NCI-H1436 (cell line): Measurements from ENCODE around the gene MYO5C.
A peak's percentile ranks its signal among the peaks of the same experiment; 100 is the strongest.
"Not testable (repeated sequence)": the region's sequence is repeated elsewhere in the genome, so short reads cannot be mapped to it uniquely, and the experiment has no call there.

Experiments used
- DNase-seq: peaks from one replicate; lab custom pipeline; 2025; lab: John Stamatoyannopoulos, UW

The MYO5C gene

DNA sequence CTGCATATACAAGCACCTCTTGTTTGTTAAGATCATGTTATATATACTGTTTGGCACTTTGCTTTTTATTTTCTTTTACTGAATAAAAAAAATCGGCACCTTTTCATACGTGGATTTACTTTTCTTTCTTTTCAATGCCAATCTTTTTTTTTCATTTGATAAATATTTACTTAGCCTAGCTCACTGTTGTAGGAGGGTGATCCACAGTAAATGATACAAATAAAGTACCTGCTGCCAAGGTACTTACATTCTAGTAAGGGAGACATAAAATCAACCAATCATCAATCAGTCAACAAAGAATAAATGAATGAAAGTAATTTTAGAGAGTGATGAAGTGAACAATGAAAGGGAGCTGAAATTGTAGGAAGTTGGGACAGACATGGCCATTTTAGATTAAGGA is 122.7 kb downstream of the MYO5C start:
- DNase-seq: no peak

DNA sequence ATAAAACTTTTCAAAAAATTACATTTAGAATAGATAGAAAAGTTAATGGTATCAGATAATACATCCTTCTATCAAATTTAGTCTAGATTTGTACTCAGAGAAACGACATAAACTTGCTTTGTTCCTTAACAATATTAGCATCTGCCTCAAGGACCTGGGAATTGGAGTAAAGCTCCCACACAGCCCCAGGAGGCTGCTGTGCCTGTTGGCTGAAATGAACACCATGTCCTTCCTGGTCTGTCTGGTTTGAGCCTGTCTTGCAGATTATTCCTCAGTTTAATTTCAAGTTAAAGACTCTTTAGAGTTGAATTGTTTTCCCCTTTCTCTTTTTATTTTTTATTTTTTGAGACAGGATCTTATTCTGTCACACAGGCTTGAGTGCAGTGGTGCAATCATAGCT is 123.8 kb downstream of the MYO5C start:
- DNase-seq: no peak

DNA sequence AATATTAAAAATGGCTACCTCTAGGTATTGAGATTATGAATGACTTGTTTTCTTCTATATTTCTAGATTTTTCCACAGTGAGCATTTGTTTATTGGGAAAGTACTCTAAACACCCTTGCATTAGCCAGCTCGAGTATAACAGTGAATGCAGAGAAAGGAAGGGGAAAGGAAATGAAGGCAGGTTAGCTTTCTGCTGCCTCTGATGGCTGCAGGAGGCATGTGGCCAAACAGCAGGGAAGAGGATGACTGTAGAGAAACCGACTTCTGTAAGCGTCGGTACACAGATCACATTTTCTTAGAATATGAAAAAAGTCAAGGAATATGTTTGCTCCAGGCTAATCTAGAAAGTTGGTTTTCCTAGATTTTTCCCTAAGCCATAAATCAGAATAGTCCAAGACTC is 124.2 kb downstream of the MYO5C start:
- no peak for DNase-seq

DNA sequence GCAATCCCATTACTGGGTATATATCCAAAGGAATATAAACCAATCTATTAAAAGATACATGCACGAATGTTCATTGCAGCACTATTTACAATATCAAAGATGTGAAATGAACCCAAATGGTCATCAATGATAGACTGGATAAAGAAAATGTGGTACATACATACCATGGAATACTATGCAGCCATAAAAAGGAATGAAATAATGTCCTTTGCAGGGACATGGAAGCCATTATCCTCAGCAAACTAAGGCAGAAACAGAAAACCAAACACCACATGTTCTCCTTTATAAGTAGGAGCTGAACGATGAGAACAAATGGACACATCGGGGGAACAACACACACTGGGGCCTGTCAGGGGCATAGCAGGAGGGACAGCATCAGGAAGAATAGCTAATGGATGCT is 125.4 kb downstream of the MYO5C start:
- DNase-seq: not testable (repeated sequence)

DNA sequence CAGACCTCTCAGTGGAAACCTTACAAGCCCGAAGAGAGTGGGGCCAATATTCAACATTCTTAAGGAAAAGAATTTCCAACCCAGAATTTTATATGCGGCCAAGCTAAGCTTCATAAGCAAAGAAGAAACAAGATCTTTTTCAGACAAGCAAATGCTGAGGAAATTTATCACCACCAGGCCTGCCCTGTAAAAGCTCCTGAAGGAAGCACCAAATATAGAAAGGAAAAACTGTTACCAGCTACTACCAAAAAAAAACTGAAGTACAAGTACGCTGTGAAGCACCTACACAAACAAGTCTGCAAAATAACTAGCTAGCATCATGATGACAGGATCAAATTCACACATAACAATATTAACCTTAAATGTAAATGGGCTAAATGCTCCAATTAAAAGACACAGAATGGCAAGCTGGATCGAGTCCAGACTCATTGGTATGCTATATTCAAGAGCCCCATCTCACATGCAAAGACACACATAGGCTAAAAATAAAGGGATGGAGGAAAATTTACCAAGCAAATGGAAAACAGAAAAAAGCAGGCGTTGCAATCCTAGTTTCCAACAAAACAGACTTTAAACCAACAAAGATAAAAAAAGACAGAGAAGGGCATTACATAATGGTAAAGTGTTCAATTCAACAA is 130.0 kb downstream of the MYO5C start:
- peak; percentile 62 for DNase-seq

DNA sequence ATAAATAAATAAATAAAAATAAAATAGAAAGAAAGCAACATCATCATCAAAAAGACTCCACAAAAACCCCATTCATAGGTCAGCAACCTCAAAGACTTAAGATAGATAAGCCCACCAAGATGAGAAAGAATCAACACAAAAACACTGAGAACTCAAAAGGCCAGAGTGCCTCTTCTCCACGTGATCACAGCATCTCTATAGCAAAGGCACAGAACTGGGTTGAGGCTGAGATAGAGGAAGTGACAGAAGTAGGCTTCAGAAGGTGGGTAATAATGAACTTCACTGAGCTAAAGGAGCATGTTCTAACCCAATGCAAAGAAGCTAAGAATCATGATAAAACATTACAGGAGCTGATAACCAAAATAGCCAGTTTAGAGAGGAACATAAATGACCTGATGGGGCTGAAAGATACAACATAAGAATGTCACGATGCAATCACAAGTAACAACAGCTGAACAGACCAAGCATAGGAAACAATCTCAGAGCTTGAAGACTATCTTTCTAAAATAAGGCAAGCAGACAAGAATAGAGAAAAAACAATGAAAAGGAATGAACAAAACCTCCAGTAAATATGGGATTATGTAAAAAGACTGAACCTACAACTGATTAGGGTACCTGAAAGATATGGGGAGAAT is 130.9 kb downstream of the MYO5C start:
- no peak for DNase-seq

DNA sequence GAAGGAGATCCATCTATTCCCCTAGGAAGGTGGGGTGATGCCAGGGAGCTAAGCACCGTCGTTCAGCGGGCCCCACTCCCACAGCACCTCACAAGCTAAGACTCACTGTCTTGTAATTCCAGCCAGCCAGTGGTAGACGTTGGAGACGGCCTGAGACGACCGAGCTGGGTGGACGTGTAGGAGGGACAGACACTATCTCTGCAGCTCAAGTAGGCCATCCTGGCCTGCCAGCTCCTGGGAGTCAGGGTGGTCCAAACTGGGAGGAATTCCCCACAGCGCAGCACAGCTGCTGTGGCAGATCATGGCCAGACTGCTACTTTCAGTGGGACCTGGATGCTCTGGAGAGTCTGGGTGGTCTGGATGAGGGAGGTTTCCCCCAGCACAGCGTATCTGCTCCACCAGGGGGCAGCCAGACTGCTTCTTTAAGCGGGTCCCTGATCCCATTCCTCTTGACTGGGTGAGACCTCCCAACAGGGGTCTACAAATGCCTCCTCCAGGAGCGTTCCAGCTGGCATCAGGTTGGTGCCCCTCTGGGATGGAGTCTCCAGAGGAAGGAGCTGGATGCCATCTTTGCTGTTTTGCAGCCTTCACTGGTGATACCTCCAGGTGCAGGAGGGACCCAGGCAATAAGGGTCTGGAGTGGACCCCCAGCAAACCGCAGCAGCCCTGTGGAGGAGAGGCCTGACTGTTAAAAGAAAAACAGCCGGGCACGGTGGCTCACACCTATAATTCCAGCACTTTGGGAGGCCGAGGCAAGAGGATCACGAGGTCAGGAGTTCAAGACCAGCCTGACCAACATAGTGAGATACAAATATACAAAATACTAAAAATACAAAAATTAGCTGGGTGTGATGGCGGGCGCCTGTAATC is 132.0 kb downstream of the MYO5C start:
- DNase-seq: no peak

DNA sequence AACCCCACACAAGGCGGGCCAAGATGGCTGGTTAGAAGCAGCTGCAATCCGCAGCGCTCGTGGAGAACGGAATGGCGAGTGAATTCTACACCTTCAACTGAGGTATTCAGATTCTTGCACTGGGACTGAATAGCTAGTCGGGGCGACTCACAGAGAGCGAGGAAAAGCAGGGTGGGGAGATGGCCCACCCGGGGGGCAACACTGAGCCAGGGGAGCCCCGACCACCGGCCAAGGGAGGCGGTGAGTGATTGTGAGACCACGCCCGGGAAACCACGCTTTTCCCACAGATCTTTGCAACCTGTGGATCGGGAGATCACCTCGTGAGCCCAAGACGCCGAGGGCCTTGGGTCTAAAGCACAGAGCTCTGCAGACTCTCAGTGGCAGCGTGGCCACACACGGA is 132.7 kb downstream of the MYO5C start:
- no peak for DNase-seq

DNA sequence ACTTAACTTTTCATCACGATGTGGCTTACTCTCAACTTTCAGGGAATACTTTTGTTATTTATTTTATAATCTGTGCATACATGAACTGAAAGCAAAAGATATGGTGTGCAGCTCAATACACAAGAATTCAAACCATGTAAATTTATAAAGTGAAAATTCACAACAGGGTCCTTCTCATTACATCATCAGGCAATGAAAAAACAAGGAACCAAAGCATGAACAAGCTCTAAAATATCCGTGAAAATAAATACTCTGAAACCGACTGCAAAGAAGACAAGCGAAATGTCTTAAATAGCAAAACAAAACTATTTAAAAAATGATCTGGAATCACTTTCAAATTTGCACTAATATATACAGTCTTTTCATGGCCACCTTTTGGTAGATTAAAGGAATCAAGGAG is 133.3 kb downstream of the MYO5C start:
- DNase-seq: no peak

DNA sequence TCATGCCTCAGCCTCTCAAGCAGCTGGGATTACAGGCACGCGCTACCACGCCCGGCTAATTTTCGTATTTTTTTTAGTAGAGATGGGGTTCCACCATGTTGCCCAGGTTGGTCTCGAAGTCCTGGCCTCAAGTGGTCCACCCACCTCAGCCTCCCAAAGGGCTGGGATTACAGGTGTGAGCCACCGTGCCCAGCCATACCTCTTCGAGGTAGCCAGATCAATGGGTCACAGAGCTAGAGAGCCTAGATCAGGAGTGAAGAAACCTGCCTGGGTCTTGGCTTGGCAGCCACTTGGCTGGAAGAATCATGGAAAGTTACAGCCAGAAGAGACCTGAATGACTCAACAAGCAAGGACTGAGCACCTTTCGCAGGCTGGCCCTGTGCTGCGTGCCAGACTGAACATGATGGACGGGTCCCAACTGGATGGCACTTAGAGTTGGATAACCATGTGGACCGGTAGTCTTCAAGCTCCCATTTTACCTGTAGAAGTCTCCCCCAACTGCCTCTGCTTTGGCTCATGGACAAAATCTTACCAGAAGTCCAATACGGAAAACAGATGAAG is 134.1 kb downstream of the MYO5C start:
- DNase-seq: no peak

DNA sequence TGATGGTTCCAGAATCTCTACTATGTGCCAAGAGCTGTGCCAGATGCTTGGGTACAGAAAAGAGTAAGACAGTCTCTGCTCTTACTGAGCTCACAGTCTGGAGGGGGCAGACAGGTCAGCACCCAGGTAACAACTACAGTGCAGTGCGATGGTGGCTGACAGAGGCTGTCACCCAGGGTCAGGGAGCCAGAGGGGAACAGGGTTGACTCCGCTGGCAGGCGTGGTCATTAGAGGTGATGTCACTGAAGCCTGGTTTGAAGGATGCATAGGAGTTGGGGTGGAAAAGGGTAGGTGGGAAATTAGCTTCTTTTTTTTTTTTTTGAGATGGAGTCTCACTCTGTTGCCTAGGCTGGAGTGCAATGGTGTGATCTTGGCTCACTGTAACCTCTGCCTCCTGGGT is 136.0 kb downstream of the MYO5C start:
- no peak for DNase-seq

DNA sequence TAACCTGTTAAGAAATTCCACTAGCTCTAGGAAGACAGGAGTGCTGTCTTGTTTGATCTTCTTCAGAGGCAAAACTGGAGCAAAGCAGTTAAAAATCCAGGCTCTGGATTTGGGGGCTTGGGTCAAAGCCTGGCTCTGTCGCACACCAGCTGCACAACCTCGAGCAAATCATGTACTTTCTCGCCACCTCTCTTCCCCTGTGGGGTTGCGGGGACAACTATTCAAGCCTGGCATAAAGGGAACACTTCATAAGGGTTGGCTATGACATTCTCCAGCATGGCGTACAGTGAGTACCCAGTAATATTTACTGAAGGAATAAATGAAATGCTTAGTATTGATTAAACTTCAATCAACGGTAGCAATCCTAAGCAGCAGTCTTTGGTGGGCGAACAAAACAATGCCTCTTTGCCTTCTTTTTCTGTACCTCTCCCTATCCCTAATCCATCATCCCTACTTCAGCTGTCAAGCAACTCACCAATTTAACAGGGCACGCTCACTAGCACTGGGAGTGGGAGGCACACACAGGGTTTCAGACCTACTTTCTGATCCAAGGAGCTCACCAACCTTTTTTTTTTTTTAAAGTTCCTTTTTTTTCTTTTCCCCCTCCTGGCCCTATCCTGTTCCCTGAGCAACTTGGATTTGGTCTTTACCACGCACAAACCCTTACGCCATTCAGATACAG is 137.4 kb downstream of the MYO5C start:
- no peak for DNase-seq

DNA sequence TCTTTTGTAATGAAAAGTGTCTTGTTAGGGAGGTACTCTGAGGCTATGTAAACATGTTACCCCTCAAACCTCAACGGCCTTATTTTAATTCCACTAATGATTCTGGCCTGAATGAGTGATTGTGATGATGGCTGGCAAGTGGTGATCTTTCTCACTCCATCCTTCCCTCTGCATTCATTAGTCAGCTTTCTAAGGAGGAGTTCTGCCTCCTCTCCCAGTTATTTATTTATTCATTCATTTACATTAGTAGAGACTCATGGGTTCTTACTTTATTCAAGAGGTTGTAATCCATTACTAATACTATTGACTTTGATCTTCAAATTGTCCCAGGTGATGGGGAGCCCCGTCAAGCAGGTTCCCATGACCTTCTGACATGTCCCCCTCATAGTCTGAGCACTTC is 139.7 kb downstream of the MYO5C start:
- no peak for DNase-seq

DNA sequence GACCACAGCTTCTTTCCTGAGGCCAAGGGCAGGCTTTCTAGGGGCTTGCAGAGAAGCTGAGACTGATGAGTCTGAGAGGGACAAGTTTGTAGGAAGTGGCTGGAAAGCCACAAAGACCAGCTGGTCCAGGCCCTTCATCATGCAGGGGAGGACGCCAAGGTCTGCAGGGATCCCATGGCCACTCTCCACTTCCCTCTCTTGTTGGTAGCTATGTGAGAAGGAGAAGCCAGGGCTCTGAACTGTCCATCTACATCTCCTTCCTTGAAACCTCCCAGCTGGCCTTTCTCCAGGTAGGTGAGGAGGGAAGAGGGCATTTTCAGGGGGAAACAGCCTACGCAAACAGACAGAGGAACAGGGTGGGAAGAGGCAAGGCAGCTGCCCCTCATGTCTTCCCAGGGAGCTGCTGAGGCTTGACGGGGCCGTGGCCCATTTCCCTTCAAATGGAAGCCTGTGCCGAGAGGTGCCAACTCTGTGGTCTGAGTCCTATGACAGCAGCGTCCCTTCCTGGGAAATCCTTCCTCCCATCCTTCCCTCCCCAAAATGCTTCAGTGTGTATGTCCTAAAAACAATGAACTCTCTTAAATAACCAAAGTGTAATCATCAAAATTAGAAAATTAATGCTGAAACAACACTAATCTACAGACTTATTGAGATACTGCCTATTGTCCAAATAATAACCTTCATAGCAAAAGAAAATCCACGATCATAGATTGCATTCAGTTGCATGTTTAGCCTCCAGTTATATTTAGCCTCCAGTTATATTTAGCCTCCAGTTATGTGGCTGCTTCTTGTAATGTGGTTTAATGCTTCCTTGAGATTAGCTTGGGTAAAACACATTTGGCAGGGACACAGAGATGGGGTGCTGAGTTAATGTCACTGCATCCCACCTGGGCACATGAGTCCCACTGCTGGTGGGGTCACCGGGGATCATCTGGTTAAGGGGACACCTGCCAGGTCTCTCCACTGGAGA is 140.4 kb downstream of the MYO5C start:
- no peak for DNase-seq

DNA sequence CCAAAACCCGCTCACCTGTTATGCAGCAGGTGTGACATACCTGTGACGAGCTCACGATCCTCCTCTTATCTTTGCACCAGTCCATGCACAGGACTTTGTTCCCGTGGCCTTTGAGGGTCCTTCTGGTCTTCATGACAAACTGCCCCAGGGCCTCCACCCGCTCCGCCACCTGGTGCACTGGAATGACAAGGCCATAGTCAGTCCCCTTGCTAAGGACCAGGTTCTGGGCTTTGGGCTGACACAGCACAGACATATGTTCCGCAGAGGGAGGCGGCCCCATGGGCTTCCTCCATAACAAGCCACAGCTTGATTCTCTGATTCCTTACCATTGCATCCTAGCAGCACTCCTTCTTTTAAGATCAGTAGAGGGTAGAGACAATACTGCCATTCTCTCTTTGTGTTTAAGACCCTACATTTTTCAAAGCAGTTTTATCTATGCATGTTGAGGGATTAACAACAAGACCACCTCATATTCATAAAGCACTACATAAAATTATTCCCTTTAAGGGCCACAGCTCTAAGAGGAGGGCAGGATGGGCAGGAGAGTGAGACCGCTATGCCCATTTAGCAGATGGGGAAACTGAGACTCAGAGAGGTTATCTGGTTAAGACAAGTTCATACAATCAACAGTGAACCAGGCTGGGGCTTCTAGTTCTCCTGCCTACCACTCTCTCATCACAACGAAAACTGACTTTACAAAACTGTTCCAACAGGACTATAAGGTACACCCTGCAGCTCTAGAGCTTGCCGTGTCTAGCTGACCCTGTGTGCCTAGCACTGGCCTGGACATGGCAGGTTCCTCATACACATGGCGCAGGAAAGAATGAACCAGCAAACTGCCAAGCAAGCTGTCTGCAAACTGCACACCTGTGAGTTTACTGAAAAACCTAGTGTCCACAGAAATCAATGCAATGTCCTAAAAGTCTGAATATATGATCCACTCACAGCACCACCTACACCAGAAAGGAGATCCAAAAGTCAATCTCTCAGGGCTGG is 141.4 kb downstream of the MYO5C start:
- no peak for DNase-seq

DNA sequence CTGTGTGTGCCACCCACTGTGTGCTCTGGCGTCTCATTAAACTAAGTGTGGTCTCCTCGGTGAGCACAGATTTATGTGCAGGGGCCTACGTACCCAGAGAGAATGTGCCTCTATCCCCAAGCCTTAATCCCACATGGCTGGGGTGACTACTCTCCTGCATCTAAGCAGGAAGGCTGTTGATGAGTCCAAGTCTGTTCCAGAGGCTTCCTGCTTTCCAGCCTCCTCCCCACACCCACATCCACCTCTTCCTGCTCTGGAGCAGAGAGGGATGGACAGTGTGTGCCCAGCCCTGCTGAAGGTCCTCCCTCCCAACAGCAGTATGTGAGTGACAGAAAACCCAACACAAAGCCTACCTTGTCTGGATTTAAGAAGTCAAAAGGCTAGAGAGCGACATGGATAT is 144.3 kb downstream of the MYO5C start:
- DNase-seq: no peak

DNA sequence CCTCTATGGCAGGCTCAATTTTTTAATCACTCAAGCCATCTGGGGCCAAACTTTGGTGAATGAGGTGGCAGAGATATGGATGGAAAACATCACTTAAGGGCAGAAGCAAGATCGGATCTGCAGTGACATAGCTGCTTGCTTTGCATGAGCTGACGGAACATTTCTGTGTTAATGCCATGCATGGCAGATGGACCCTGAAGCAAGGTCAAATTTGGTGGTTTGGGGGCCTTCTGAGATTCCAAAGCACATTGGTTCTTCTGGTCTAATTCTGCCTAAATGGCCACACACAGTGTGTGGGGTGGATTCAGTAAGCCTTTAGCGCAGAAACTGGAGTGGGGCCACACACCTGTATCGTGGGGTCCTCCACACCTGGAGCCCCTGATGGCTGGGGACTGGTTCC is 144.7 kb downstream of the MYO5C start:
- no peak for DNase-seq

DNA sequence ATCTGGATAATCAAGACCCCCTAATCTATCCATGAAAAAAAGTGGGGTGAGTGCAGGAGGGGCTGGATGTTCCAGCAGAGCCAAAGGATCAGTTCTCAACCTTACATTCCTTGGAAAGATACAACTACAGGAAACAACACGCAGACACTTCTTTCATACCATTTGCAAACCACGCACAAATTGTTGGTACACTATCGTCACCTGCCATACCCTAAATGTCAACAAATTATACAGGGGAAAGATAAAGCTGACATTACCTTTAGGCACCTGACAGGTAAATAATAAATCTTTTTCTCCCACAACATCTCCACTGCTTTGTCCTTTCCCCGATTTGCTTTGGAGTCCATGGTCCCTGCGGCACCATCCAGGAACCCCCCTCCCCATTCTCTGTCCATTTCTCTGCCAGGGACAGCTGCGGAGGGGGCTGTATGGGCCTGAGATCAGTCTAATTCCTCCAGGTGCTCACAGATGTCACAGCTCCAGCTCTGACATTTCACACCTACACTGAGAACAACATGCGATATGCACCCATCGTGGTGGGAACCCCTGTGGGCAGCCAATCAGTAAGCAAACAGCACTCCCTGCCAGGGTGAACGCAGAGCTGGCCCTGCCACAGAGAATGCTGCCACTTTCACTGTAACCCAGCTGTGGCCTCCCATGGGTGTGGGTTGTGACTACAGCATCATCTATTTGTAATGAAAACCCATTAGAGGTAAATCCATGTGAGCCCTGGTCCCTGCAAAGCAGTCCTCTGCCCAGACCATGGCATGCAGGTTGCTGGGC is 145.4 kb downstream of the MYO5C start:
- DNase-seq: no peak

DNA sequence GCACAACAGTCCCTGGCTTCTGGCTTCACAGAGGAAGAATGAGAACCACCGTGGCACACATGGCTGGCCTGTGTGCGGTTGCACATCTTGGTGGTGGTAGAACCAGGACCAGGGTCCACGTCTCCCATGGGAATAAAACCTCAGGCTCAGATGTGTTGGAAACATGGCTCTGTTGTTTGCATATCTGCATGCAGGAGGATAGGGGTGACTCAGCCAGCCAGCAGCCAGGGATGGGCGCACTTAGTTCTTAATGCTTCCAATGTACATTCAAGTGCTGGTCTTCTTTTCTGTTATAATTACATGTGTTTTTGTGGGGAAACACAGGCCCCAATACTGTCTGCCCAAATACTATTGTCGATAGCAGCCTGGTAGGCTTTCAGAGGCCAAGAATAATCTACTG is 147.2 kb downstream of the MYO5C start:
- DNase-seq: no peak
